HL-60 (cell line): ENCODE results near the gene ABCG1.

Source experiments
- CTCF ChIP-seq: IDR thresholded peaks from one replicate; pipeline ENCODE4 v1.5.1; 2011; ENCODE audit warnings: low read length, control low read depth, inconsistent platforms; ENCODE audit not compliant: insufficient read depth
- POLR2AphosphoS5 ChIP-seq: IDR thresholded peaks from 2 replicates; pipeline ENCODE4 v1.6.1; 2012; ENCODE audit warnings: low read depth

- TF ChIP-seq CTCF (no peak), POLR2AphosphoS5 (no peak)
Observed at GRCh38 chr21:42226626-42227025, 7.7 kb downstream of the ABCG1 start.
